ENCODE measurements around the gene CAMK4.
"Not testable (repeated sequence)": the region's sequence is repeated elsewhere in the genome, so short reads cannot be mapped to it uniquely, and the experiment has no call there.

Gene CAMK4

GRCh38 chr5:111261610-111262009, 37.4 kb downstream of the CAMK4 start:
- DNase-seq: no peak

GRCh38 chr5:111262153-111262552, 38.0 kb downstream of the CAMK4 start:
- no peak for DNase-seq

GRCh38 chr5:111262815-111263214, 38.6 kb downstream of the CAMK4 start:
- no peak for DNase-seq

DNA sequence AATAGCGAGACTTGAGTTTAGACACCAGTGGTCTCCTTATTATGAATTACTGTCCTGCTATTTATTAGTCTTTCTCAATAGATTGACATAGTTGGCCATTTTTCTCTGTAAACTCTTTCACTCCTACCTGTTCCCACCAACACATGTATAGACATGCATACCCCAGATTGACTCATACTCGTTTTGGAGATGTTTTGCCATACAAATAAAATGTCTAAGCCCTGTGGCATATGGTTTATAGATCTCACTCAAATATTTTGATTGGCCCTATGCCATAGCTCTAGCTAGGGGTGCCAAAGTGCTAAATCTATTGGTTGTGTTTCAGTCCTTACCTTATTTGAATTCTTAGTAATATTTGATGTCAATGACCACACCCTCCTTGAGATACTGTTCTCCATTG, 42.3 kb downstream of the CAMK4 start:
- DNase-seq: no peak

- no peak for DNase-seq
These were observed 44.1 kb downstream of the CAMK4 start for GRCh38 chr5:111268300-111268699.

DNA sequence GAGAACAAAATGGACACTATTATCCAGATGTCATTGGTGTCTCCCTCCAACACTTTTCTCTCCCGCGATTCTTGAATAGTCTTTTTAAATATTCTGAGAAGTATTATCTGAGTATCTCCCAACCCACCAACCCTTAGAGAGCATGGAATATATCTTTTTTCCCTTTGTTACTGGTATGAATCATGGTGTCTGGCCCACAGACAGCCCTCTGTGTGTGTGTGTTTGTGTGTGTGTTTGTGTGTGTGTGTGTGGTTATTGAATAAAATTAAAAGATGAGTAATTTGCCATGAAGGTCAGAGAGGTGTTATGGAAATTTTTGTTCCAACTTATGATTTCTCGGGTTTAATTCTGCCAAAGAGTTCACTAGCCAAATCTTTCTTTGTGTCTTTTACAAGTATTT, 47.7 kb downstream of the CAMK4 start:
- DNase-seq: no peak

- DNase-seq: no peak
These were observed 52.9 kb downstream of the CAMK4 start for GRCh38 chr5:111277061-111277460.

GRCh38 chr5:111278858-111279504, 54.8 kb downstream of the CAMK4 start:
- no peak for DNase-seq

DNA sequence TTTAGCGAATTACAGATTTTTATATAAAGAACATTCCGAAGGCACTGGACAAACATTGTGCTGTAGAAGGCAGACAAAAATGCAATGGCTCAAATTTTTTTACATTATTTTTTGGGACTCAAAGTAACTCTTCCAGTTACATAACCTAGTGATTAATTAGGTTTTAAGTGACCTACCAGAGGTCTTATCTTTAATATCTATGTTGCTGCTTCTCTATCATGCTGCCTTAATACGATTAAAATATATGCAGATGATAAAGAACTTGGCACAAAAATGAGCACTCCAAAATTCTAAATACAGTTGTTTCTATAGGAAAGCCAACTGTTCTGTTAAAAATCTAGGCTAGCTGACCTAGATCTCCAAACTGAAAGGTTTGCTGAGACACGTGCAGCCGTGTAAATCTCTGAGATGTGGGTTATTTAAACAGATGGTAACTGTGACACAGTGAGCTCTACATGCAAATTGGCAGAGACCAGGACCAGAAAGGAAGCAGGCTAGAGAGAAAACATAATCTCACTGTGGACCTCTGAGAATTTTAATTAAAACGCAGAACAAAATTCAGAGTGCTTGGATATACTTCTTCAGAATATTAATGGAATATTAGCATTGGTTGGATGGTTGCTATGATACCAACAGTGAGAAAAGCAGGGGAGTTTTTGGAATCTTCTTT, 56.2 kb downstream of the CAMK4 start:
- no peak for DNase-seq

DNA sequence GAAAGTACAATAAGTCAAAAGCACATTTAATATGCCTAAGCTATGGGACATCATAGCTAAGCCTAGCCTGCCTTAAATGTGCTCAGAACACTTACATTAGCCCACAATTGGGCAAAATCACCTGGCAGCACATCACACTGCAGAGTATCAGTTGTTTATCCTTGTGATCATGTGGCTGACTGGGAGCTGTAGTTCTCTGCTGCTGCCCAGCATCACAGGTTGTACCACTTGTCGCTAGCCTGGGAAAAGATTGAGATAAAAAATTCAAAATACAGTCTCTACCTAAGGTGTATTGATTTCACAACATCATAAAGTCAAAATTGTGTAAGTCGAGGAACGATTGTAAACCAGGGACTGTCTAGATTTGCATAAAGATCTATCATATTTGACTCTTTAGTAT, 58.6 kb downstream of the CAMK4 start:
- DNase-seq: no peak

GRCh38 chr5:111284825-111285224, 60.6 kb downstream of the CAMK4 start:
- DNase-seq: no peak

GRCh38 chr5:111294551-111294950, 70.4 kb downstream of the CAMK4 start:
- DNase-seq: no peak

GRCh38 chr5:111295649-111296048, 71.5 kb downstream of the CAMK4 start:
- DNase-seq: no peak

DNA sequence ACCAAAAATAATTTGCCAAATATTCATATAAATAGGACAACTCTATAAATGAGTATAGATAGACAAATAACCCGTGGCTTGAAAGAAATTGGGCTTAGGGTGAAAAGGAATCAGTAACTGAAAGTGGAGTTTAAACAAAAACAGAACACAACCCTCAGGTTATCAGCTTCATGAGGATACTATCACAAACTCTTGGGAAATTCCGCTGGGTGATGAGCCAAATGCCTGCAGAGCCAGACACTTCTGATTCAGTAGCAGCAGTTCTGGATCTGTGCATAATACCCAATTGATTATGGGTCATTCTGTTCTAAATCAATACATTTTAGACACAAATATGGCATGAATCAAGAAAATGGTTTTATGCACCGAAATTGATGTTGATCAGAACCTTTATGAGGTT, 72.4 kb downstream of the CAMK4 start:
- DNase-seq: no peak

GRCh38 chr5:111299067-111299481, 74.9 kb downstream of the CAMK4 start:
- DNase-seq: no peak

- no peak for DNase-seq
These were observed 75.7 kb downstream of the CAMK4 start for GRCh38 chr5:111299831-111300432.

- no peak for DNase-seq
These were observed 77.1 kb downstream of the CAMK4 start for GRCh38 chr5:111301264-111301663.

DNA sequence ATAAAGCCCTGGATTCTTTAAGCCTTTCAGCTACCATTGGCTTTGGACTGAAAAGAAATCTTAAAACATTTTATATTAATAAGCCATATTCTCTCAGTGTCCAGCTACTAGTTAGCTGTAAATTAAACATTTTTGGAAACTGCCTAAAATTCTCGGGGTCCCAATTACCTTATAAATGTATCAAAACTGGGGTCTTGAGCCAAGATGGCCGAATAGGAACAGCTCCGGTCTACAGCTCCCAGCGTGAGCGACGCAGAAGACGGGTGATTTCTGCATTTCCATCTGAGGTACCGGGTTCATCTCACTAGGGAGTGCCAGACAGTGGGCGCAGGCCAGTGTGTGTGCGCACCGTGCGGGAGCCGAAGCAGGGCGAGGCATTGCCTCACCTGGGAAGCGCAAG, 77.9 kb downstream of the CAMK4 start:
- not testable (repeated sequence) for DNase-seq

DNA sequence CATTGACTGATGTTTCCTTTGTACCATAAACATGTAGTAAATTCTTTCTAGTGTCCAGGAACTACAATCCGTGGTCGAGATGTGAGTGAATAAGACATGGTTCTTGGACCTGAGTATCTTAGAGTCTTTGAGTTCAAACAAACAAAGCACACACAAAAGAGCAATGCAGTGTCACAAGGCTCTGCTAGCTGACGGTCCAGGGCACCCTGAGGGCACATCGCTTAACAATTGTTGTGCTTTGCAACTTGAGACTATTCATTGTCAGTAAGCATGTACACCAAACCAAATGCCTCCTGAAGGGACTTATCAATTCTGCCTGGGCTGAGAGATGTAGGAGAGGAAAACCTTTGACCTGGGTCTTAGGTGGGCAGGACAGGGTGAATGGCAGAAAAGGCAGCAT, 84.8 kb downstream of the CAMK4 start:
- no peak for DNase-seq

DNA sequence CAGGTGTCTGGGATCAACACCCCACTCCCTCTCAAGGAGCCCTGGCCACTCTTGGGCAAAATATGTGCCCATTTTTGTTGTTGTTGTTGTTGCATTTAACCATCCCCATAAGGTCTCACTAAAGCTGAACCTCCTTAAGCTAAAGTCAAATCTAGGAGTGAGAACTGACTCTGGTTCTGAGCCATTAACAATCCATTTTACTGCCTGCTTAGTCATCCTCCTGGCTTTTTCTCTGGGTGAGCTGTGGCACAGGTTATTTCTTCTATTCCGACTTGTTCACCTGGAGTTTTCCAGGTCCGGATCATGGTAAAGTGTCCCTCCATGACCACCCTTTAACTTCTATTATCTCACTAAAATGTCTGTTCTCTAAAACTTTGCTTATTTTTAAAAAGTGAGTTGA, 85.2 kb downstream of the CAMK4 start:
- no peak for DNase-seq

DNA sequence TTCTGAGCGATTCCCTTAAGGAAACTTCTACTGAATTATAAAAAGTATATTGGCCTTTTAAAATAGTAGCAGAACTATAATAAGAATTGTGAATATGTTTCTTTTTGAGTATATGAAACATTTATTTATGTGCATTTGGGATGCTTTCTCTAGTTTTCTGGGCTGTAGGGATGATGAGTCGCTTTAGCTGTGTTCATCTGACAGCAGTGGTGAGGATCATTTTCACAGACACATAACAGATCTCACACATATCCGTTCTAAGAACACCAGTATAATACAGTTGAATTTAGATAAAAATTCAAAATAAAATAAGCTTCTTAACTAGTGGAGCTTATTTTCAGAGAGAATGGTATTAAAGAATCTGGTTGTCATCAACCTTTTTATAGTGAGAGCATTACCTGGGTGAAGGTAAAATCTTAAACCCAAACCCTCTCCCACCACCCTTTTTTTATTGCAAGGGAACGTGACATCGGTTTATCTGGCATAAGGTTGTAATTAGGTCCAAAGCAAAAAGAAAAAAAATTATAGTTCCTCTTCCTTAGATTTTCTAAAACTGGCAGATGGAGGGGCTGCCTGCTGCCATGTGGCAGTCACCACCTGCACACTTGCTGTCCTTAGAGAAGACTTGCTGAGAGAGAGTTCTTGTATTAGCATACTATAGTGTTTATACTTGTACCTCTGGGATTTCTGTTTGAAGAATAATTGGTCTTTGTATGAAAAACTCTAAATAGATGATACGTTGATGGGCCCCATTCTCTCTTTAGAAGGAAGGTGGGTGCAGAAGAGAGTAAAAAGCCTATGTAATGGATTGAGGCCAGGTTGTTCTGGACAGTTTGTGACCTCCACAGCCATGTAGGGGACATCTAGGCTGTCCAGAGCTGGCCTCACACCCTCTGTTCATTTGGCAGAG, 86.8 kb downstream of the CAMK4 start:
- DNase-seq: no peak

GRCh38 chr5:111311666-111312065, 87.5 kb downstream of the CAMK4 start:
- no peak for DNase-seq

DNA sequence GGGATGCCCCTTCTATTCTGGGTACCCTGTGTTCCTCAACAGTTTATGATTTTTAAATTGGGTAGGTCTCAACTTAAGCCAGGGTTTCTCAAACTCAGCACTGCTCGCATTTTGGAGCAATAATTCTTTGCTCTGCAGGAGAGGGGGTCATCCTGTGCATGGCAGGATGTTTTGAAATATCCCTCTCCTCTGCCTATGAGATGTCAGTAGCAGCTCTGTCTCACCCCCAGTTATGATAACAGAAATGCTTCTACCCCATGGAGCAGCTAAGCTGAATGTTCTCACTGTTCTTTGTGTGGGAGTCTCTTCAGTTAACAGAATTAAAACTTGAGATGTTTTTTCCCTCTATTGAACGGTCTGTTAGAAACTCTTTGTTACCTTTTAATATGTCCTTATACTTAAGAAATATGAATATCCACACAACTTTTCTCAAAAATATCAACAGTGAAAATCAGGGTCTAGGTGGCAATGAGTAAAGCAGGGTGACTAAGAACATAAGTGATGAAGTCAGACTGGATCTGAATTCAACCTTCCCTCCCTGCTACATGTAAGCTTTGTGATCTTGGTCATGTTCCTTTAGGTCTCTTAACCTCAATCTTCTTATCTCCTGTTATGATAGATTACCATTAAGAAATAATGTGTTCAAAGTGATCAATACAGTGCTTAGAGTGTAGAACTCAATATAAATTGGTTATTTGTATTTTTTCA, 89.0 kb downstream of the CAMK4 start:
- no peak for DNase-seq
